Fibroblast of pulmonary artery (primary cell): ENCODE results near the gene WDFY4.

Experiments used
- DNase-seq: peaks from one replicate; pipeline ENCODE4 v3.0.0-alpha.2; 2010; ENCODE audit warnings: low read depth
- H3K4me3 ChIP-seq: replicated peaks from 2 replicates; pipeline ENCODE4 v1.5.1; 2011; ENCODE audit warnings: low read depth, mild to moderate bottlenecking, control low read depth, low read length, moderate library complexity
- CTCF ChIP-seq: IDR thresholded peaks from 2 replicates; pipeline ENCODE4 v1.5.1; 2011; ENCODE audit warnings: mild to moderate bottlenecking, control low read depth, low read length, inconsistent platforms; ENCODE audit errors: missing control alignments

The WDFY4 gene

GRCh38 chr10:48722153-48723145 lies 37.8 kb downstream of the WDFY4 start:
- H3K4me3 ChIP-seq, result no peak overlapping the region
- TF ChIP-seq CTCF, result no peak
- DNase-seq, result no peak

- TF ChIP-seq CTCF, result no peak
- DNase-seq, result no peak
- no peak overlapping the region for H3K4me3 ChIP-seq
These were observed 39.5 kb downstream of the WDFY4 start for GRCh38 chr10:48724127-48724526.

GRCh38 chr10:48725708-48726107 lies 41.0 kb downstream of the WDFY4 start:
- TF ChIP-seq CTCF, result no peak
- H3K4me3 ChIP-seq, result no peak overlapping the region
- no peak for DNase-seq

- no peak overlapping the region for H3K4me3 ChIP-seq
- TF ChIP-seq CTCF, result no peak
- no peak for DNase-seq
These were observed 43.2 kb downstream of the WDFY4 start for GRCh38 chr10:48727866-48728265.

GRCh38 chr10:48729222-48729621 lies 44.5 kb downstream of the WDFY4 start:
- no peak for DNase-seq
- H3K4me3 ChIP-seq, result no peak overlapping the region
- no peak for TF ChIP-seq CTCF

- DNase-seq, result no peak
- H3K4me3 ChIP-seq, result no peak overlapping the region
- TF ChIP-seq CTCF, result no peak
These were observed 45.3 kb downstream of the WDFY4 start for GRCh38 chr10:48729941-48730457.
